WERI-Rb-1 (cell line): ENCODE measurements around the gene TRIP10.

Experiments used
- DNase-seq: peaks from one replicate; pipeline ENCODE4 v3.0.0-alpha.2; 2020
- H3K27ac ChIP-seq: fragments of 250-450 bp; sonication (Bioruptor Pico); 2 replicates; pipeline ENCODE4 v1.5.1; 2020; ENCODE audit warnings: mild to moderate bottlenecking, moderate library complexity
- H3K27me3 ChIP-seq: fragments of 250-450 bp; sonication (Bioruptor Pico); 2 replicates; pipeline ENCODE4 v1.5.1; 2021; ENCODE audit warnings: mild to moderate bottlenecking, low read depth, moderate library complexity; ENCODE audit not compliant: insufficient read depth, severe bottlenecking
- H3K36me3 ChIP-seq: fragments of 250-450 bp; sonication (Bioruptor Pico); 2 replicates; pipeline ENCODE4 v1.5.1; 2020; ENCODE audit warnings: mild to moderate bottlenecking, moderate library complexity
- H3K4me3 ChIP-seq: 2 replicates; pipeline ENCODE4 v1.5.1; 2011; ENCODE audit warnings: low read depth, mild to moderate bottlenecking, control low read depth, low read length
- H3K9me3 ChIP-seq: fragments of 250-450 bp; sonication (Bioruptor Pico); 2 replicates; pipeline ENCODE4 v1.5.1; 2021; ENCODE audit warnings: mild to moderate bottlenecking, moderate library complexity; ENCODE audit not compliant: severe bottlenecking
- CTCF ChIP-seq: IDR thresholded peaks from 2 replicates; pipeline ENCODE4 v1.5.1; 2011; ENCODE audit warnings: low read depth, mild to moderate bottlenecking, control low read depth, inconsistent platforms, low read length

TRIP10 gene

GRCh38 chr19:6712231-6712630 is 27.2 kb upstream of the TRIP10 start:
- no peaks in the 10 kb centered on the region for H3K9me3 ChIP-seq
- no peak overlapping the region for H3K27ac ChIP-seq
- no peak for DNase-seq
- no peak overlapping the region for H3K4me3 ChIP-seq
- TF ChIP-seq CTCF, result no peak
- peaks cover 41% of the 10 kb centered on the region for H3K27me3 ChIP-seq
- H3K36me3 ChIP-seq, result no peaks in the 10 kb centered on the region

- Histone ChIP-seq H3K27ac (no peak overlapping the region), H3K36me3 (no peaks in the 10 kb centered on the region), H3K27me3 (peaks cover 39% of the 10 kb centered on the region), H3K4me3 (no peak overlapping the region), H3K9me3 (no peaks in the 10 kb centered on the region)
- TF ChIP-seq CTCF, result no peak
- DNase-seq, result no peak
These were observed 26.5 kb upstream of the TRIP10 start for GRCh38 chr19:6712692-6713670.

- Histone ChIP-seq H3K4me3 (no peak overlapping the region), H3K9me3 (no peaks in the 10 kb centered on the region), H3K27ac (no peak overlapping the region), H3K27me3 (peaks cover 30% of the 10 kb centered on the region), H3K36me3 (no peaks in the 10 kb centered on the region)
- no peak for DNase-seq
- TF ChIP-seq CTCF, result no peak
These were observed 25.4 kb upstream of the TRIP10 start for GRCh38 chr19:6713773-6714692.

GRCh38 chr19:6714749-6715555 is 24.5 kb upstream of the TRIP10 start:
- Histone ChIP-seq H3K4me3 (no peak overlapping the region), H3K36me3 (no peaks in the 10 kb centered on the region), H3K9me3 (no peaks in the 10 kb centered on the region), H3K27ac (no peak overlapping the region), H3K27me3 (peaks cover 21% of the 10 kb centered on the region)
- no peak for TF ChIP-seq CTCF
- no peak for DNase-seq

- Histone ChIP-seq H3K27me3 (peaks cover 6% of the 10 kb centered on the region), H3K4me3 (no peak overlapping the region), H3K27ac (no peak overlapping the region), H3K9me3 (no peaks in the 10 kb centered on the region), H3K36me3 (no peaks in the 10 kb centered on the region)
- no peak for DNase-seq
- no peak for TF ChIP-seq CTCF
These were observed 22.9 kb upstream of the TRIP10 start for GRCh38 chr19:6716610-6716970.
